Occipital lobe (tissue), 2 donors: ENCODE data around the gene TUSC2. TPM values are rescaled to one million over a fixed set of nuclear protein-coding genes. Genes with fewer than 3 reads are reported as not detected.
A peak's percentile ranks its signal among the peaks of the same experiment; 100 is the strongest.

Experiments used
- DNase-seq: peaks from one replicate; lab custom pipeline; 2025; lab: John Stamatoyannopoulos, UW
- total RNA-seq: library from RNA; depleted of rRNA; stranded (reverse); fragments of >200 nt; gene quantifications from one replicate; pipeline ENCODE4 v1.2.3, GENCODE V29; 2014

Gene TUSC2
- total RNA-seq, 1 donor from 2014 or later = 16.2 TPM

GRCh38 chr3:50354850-50355249 lies 26.8 kb upstream of the TUSC2 start:
- DNase-seq = no peak

- no peak for DNase-seq
Observed at GRCh38 chr3:50354186-50354764, 26.3 kb upstream of the TUSC2 start.

DNA sequence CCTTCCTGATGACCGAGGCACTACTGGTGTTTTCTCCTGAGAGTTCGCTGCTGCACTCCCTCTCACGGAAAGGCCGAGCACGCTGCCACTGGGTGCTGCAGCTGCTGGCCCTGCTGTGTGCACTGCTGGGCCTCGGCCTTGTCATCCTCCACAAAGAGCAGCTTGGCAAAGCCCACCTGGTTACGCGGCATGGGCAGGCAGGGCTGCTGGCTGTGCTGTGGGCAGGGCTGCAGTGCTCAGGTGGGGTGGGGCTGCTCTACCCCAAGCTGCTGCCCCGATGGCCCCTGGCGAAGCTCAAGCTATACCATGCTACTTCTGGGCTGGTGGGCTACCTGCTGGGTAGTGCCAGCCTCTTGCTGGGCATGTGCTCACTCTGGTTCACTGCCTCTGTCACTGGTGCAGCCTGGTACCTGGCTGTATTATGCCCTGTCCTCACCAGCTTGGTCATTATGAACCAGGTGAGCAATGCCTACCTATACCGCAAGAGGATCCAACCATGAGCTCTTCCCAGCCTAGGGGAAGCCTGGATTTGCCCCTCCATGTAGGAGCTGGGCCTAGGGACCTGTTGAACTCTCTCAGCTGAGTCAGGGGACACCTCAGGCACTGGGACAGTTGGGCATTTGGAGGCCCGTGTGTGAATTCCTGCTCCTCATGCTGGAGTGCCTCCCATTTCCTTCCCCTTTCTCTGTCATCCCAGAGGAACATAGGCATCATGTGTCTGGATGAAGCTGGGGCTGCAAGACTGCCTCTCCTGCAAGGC lies 25.4 kb upstream of the TUSC2 start:
- DNase-seq = no peak

- DNase-seq = no peak
Observed at GRCh38 chr3:50352781-50353180, 24.8 kb upstream of the TUSC2 start.

GRCh38 chr3:50351323-50351697 lies 23.3 kb upstream of the TUSC2 start:
- no peak for DNase-seq

DNA sequence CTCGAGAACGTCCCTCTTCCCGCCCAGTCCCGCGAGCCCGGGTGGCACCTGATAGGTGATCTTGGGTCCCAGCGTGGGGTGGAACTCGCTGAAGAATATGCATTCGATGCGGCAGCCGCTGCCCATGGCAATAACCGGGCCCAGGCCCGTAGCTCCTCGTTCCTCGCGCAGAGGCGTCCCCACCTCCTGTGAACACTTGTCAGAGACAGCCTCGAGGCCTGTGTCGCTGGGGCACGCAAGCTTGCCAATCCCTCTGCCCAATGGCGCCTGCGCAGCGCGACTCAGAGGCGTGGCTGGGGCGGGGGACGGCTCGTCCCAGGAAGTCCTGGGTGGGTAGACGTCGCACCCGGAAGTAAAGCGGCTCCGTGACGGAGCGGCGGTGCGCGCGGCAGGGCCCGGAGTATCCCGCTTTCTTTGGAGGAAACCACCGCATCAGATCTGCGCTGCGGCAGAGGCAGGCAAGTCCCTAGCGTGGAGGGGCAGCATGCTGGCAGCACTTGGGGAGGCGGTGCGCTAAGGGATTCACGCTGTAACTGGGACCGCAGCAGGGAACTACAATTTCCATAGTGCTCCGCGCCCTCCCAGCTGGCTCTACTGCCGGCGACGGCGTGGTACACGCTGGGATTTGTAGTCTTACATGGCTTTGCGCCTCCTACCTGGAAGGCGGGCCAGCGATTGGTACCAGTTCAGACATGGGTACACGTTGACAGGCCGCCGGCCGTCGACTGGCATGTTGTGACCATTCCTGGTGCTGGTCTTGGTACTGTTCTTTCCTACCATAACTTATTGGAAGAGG lies 22.7 kb upstream of the TUSC2 start, which contains the start of the genes CYB561D2 and NPRL2:
Gene CYB561D2 (plus strand): TSS at position 336 of the 796 bp plus-strand sequence. CDS start 572 bp downstream, outside the sequence.
Gene NPRL2 (minus strand): TSS at position 249 of the 796 bp plus-strand sequence. CDS start 123 bp downstream, at position 126.
- peak; percentile 96 for DNase-seq

DNA sequence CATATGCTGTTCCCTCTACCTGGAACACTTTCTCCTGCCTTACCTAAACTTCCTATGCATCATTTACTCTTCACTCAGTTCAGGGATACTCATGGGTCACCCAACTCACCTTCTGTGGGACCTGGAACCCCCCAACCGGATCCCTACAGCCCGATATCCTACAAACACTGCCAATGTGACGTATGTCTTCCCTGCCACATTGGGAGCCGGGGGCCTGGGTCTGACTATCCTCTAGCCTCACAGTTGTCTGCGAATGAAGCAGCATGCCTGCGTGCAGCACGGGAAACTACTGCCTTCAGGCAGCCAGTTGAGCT lies 22.1 kb upstream of the TUSC2 start:
- DNase-seq = no peak

DNA sequence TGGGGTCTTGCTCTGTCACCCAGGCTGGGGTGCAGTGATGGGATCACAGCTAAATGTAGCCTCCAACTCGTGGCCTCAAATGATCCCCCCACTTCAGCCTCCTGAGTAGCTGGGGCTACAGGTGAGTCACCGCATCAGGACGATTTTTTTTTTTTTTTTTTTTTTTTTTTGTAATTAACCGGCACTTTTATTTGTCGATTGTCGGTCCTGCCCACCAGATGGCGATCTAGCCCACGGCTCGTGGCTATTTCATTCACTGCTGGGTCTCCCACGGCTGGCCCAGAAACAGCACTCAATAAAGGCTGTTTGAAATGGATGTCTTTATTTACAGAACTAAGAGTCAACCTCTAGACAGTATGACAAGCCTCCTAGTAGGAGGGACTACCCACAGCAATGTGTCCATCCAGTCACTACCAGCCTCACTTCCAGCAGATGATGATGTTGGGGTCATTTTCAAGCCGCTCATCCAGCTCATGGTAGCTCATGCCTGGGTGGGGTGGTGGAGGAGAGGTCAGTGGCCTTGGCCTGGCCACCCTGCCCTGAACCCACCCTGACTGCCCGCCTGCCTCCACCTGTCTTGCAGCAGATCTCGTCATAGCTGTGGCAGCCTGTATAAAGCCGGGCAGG lies 19.3 kb upstream of the TUSC2 start:
- peak; percentile 29 for DNase-seq

DNA sequence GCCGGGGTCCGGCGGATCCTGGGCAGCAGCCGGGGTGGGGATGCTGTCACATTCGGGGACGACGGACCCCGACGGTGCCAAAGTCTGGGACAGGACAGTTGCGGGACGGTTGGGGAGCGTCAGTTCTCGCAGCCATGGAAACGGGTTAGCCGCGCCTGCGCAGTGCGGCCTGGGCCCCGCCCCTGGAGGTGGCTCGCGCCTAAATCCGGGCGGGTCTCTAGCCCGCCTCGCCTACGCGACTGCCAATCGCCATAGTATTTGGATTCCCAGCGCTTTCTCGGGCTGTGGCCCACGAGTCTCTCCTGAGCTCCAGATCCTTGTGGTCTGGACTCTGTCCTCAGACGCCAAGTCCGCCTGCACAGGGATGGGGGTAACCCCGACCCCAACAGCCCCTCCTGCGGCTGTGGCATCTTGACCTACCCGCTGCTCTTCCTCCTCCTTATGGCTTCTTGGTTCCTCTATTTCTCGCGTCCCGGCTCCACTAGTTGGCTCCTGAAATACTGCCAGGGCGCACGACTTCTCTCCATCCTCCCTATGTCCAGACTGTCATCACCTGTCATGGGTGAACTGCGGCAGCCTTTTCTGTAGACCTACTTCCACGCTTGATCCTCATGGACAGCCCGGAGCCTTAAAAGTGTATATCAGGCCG lies 17.7 kb upstream of the TUSC2 start, which contains the start of gene ZMYND10:
Gene ZMYND10 (minus strand): TSS at position 147 of the 649 bp plus-strand sequence. CDS start 153 bp downstream, outside the sequence.
- DNase-seq = peak; percentile 14

DNA sequence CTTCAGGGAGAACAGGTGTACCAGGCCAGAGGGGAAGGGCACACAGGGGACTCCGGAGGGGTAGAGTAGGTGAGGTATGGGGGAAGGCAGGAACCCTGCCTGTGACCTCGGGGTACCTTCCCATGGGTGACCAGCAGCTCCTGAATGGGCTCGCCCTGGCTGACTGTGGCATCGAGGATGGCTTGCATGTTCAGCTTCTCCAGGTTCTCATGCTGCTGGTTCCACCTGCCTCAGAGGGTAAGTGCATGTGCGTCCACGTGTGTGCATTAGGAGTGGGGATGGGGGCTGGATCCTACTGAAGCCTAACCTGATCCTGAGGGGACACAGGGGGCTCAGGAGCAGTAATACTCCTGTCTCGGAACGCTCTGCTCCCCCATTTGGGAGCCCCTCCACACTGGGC lies 17.0 kb upstream of the TUSC2 start:
- DNase-seq = no peak

DNA sequence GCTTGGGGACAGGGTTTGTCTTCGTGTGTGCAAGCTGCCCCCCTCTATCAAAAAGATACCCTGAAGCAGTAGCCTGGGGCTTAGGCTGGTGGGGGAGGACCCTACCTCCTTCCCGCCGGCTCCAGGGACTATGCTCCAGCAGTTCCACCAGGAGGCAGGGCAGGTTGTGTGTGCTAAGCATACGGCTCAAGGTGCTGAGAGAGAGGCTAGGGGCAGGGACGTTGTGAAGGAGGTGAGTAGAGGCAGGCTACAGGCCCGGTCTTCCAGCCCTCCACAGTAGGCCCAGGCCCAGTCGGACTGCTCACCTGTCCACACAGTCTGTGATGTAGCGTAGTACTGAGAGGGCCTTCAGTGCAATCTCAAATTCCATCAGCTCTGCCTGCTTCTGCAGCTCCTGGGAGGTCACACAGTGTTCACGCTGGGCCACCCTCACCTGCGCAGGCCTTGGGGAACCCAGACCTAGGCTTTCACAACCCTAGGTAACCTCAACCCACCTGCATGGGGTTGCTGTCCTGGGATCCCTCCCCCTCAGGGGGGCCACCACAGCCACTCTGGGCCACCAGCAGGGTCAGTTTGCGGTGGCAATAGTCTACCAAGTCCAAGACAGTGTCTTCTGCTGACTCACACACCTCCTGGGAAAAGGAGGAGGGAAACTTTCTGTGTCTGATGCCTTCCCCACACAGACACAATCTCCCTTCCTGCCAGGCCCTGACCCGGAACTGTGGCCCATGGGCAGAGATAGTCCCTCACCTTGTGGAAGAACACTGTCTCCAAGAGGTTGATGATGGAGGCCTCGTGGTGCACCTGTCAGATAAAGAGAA lies 15.0 kb upstream of the TUSC2 start:
- DNase-seq = no peak

DNA sequence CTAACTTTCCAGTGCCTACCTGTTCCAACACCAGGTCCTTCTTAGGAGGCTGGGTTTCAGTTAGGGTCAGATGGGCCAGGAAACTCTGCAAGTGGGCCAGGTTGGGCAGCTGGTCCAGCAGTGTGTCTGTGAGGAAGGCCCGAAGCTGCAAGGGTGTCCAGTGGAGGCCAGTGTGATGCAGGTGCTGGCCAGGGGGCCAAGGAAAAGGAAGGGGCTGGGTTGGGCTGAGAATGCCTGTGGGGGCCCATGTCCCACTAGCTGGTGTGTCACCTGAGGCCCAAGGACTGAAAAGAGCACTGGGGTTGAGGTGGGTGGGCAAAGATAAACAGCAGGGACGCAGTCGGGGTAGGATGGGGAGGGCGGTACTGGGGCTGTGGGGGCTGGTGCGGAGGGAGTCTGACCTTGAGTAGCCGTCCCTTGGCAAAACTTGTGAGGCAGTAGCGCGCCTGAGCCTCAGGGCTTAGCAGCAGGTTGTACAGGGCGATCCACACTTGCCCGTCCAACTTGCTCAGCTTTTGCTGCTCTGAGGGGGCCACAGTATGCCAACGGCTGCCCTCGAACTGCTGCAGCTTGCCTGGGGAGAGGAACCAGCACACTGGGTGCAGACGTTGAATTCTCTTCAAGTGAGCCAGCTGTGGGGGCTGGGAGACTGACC lies 14.1 kb upstream of the TUSC2 start:
- DNase-seq = no peak

DNA sequence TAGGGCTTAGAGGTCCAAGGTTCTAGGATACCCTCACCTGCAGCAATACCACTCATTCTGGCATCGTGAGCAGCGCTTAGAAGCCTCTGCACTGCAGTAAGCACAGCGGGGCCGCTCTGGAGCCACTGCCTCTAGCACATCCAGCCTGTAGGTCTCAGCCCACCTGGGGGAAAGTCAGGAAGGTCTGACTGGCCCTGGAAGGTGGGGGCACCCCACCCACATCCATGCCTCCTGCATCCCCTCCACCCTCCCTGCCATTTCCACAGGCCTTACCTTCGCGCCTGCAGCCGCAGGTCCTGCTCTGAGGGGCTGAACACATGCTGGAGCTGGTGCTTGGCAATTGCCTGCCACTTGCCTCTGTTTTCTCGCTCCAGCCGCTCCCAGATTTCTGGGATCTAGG lies 13.5 kb upstream of the TUSC2 start:
- no peak for DNase-seq

DNA sequence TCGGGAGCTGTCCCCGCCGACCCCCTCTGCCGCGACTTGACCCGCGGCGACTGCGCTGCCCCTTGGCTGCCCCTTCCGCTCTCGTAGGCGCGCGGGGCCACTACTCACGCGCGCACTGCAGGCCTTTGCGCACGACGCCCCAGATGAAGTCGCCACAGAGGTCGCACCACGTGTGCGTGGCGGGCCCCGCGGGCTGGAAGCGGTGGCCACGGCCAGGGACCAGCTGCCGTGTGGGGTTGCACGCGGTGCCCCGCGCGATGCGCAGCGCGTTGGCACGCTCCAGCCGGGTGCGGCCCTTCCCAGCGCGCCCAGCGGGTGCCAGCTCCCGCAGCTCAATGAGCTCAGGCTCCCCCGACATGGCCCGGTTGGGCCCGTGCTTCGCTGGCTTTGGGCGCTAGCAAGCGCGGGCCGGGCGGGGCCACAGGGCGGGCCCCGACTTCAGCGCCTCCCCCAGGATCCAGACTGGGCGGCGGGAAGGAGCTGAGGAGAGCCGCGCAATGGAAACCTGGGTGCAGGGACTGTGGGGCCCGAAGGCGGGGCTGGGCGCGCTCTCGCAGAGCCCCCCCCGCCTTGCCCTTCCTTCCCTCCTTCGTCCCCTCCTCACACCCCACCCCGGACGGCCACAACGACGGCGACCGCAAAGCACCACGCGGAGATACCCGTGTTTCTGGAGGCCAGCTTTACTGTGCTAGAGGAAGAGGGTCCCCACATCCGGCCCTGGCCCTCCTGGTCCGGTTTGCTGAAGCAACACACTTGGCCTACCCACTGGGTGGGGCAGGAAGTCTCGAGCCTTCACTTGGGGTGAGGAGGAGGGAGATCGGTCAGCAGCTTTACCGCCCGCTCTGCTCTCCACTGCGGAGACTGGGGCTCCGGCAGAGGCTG lies 12.7 kb upstream of the TUSC2 start, which contains the start of gene RASSF1:
Gene RASSF1 (minus strand): TSS at position 389 of the 882 bp plus-strand sequence. CDS start 31 bp downstream, at position 358.
- no peak for DNase-seq

- no peak for DNase-seq
Observed at GRCh38 chr3:50340147-50340447, 12.1 kb upstream of the TUSC2 start.

DNA sequence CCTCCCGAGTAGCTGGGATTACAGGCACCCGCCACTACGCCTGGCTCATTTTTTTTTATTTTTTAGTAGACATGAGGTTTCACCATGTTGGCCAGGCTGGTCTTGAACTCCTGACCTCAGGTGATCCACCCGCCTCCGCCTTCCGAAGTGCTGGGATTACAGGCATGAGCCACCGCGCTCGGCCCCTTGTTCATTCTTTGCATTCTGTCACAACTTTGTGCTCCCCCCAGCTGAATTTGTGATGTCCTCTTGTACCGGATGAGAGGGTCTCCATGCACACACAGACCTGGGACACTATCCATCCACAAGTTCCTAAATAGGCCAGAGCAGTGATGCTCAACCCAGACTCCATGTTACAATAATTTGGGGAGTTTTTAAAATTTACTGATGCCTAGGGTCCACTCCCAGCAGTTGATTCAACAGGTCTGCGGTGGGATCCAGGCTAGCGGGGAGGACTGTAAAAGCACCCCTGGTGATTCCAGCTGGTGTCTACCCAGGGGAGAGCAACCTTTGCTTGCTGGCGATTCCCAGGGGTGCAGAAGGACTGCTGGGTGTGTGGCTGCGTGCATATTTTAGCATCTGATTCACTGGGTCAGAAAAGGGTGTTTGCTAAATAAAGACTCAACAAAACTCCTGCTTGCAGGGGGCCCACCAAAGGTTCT lies 11.6 kb upstream of the TUSC2 start:
- DNase-seq = no peak

GRCh38 chr3:50338965-50339364 lies 10.9 kb upstream of the TUSC2 start:
- DNase-seq = no peak

DNA sequence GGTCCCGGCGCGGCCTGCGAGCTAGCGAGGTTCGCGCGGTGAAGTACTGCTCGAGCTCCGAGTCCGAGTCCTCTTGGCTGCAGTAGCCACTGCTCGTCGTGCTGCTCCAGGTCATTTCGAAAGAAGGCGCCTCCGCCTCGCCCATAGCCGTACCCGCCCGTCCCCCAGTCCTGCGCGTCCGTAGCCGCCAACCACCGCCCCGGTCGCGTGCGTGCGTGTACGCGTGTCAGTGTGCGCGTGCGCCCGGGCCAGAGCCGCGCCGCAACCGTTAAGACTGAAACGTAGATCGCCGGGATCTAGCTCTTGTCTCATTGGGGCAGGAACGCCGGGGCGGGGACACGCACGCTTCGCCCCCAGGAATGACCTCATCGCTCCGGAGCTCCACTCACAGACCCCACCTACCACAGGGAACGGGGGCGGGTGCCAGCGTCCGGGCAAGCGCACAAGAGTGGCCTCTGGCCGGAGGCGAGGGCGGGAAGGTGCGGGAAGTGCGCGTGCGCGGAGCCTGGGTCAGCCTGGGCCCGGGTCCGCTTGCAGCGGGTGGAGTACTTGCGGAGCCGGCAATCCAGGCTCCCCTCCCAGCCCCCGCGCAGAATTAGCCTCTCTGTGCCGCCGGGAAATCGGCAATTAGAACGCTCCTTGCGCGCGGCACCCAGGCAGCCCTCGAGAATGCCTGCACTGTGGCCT lies 9.3 kb upstream of the TUSC2 start:
- peak; percentile 98 for DNase-seq
